Testis (tissue), 3 donors: ENCODE measurements around the gene XPNPEP3. TPM values are rescaled to one million over a fixed set of nuclear protein-coding genes. Genes with fewer than 3 reads are reported as not detected.

Source experiments
- DNase-seq: peaks from one replicate; pipeline ENCODE4 v3.0.0-alpha.2; 2019
- H3K27ac ChIP-seq, 2 donors: fragments of 200-600 bp; sonication (generic); one replicate each; pipeline ENCODE4 v1.5.1; 2019
- H3K27me3 ChIP-seq: fragments of 200-600 bp; sonication (generic); one replicate; pipeline ENCODE4 v1.5.1; 2019
- H3K36me3 ChIP-seq: fragments of 200-600 bp; sonication (generic); one replicate; pipeline ENCODE4 v1.5.1; 2017; ENCODE audit warnings: low read depth; ENCODE audit errors: missing control alignments
- H3K4me1 ChIP-seq: fragments of 200-600 bp; sonication (generic); one replicate; pipeline ENCODE4 v1.5.1; 2019
- H3K4me3 ChIP-seq, 2 donors: fragments of 200-600 bp; sonication (generic); one replicate each; pipeline ENCODE4 v1.5.1; 2017 to 2019
- H3K9me3 ChIP-seq: fragments of 200-600 bp; sonication (generic); one replicate; pipeline ENCODE4 v1.5.1; 2017
- CTCF ChIP-seq, 3 experiments: fragments of 450-650 bp in 2 of 3; fragments of 200-600 bp in 1 of 3; sonication (generic) in 1 of 3; IDR thresholded peaks; one replicate each; pipeline ENCODE4 v1.5.1; 2016 to 2019; ENCODE audit warnings: antibody characterized with exemption in 3 of 3, mild to moderate bottlenecking in 2 of 3, moderate library complexity in 1 of 3
- POLR2A ChIP-seq: fragments of 450-650 bp; IDR thresholded peaks from one replicate; pipeline ENCODE4 v1.6.1; 2017; ENCODE audit warnings: antibody characterized with exemption, mild to moderate bottlenecking, moderate library complexity
- WGBS, 2 donors: methylation state at CpG; one replicate each; pipeline ENCODE4 v1.1.5; 2018; 5-methylcytosine and 5-hydroxymethylcytosine counted together
- intact Hi-C: fragments of 100-400 bp; cut with DNase I; formaldehyde crosslinking; loops from one replicate; pipeline ENCODE4 v1.15.1; 2023; ENCODE audit warnings: low total_unique reads
- polyA plus RNA-seq: library from polyadenylated mRNA; stranded (reverse); fragments of 350-450 nt; fragmentation: Illumina TruSeq; extraction: RNeasy Lipid Tissue Mini Kit (QIAGEN cat#74804); gene quantifications from one replicate; pipeline ENCODE4 v1.2.3, GENCODE V29; 2014; ENCODE audit warnings: low read depth, low replicate concordance; ENCODE audit not compliant: insufficient read depth
- total RNA-seq, 2 donors: library from RNA; depleted of rRNA; stranded (reverse); fragments of >200 nt; gene quantifications; one replicate each; pipeline ENCODE4 v1.2.3, GENCODE V29; 2016

Gene XPNPEP3
- total and polyA plus RNA-seq, 3 donors from 2014 or later, result 29.5 to 46.5 (median 43.5) TPM

GRCh38 chr22:40922484-40923303 lies 65.7 kb downstream of the XPNPEP3 start:
- Histone ChIP-seq H3K9me3 (no peaks in the 10 kb centered on the region), H3K4me1 (no peaks in the 10 kb centered on the region), H3K27ac (no peak overlapping the region), H3K36me3 (no peaks in the 10 kb centered on the region), H3K4me3 (no peak overlapping the region), H3K27me3 (no peaks in the 10 kb centered on the region)
- intact Hi-C loops, result no loop called here
- 58 to 61% methylated on average over 5 of the region's 5 CpGs for WGBS, 2 donors
- TF ChIP-seq CTCF (IDR thresholded peaks at IDR 0.05) (peak; percentile 61 to 76 (median 70)), POLR2A (no peak)
- DNase-seq, result no peak

- WGBS, 2 donors, result 48 to 67% methylated on average over 1 of the region's 1 CpG
- Histone ChIP-seq H3K9me3 (no peaks in the 10 kb centered on the region), H3K4me1 (peaks cover 9% of the 10 kb centered on the region), H3K36me3 (no peaks in the 10 kb centered on the region), H3K27me3 (no peaks in the 10 kb centered on the region), H3K27ac (peak overlapping the region in 1 of 2 donors; percentile 36), H3K4me3 (no peak overlapping the region)
- intact Hi-C loops, result no loop called here
- peak; percentile 30 for DNase-seq
- TF ChIP-seq POLR2A, result no peak
- TF ChIP-seq CTCF (IDR thresholded peaks at IDR 0.05), result no peak
These were observed 71.7 kb downstream of the XPNPEP3 start for GRCh38 chr22:40928657-40929056.

- 69 to 82% methylated on average over 2 of the region's 2 CpGs for WGBS, 2 donors
- TF ChIP-seq POLR2A (no peak), CTCF (IDR thresholded peaks at IDR 0.05) (no peak)
These were observed 75.4 kb downstream of the XPNPEP3 start for GRCh38 chr22:40932396-40932795.

GRCh38 chr22:40939202-40939601 lies 82.3 kb downstream of the XPNPEP3 start:
- no peak overlapping the region for H3K27ac ChIP-seq
- no peak for DNase-seq
- H3K9me3 ChIP-seq, result no peaks in the 10 kb centered on the region
- intact Hi-C loops, result no loop called here
- no peaks in the 10 kb centered on the region for H3K27me3 ChIP-seq
- 84 to 93% methylated on average over 2 of the region's 2 CpGs for WGBS, 2 donors
- no peak for TF ChIP-seq POLR2A
- TF ChIP-seq CTCF (IDR thresholded peaks at IDR 0.05), result no peak
- no peaks in the 10 kb centered on the region for H3K36me3 ChIP-seq
- no peak overlapping the region for H3K4me3 ChIP-seq
- no peaks in the 10 kb centered on the region for H3K4me1 ChIP-seq

More at GRCh38 chr22:40932396-40932795, 75.4 kb downstream of the XPNPEP3 start:
- Histone ChIP-seq H3K9me3 (no peaks in the 10 kb centered on the region), H3K27me3 (no peaks in the 10 kb centered on the region), H3K27ac (peak overlapping the region in 1 of 2 donors; percentile 3), H3K4me1 (peaks cover 9% of the 10 kb centered on the region), H3K36me3 (no peaks in the 10 kb centered on the region), H3K4me3 (no peak overlapping the region)
- DNase-seq, result no peak
- intact Hi-C loops, result no loop called here
